Loucy (cell line): ENCODE results near the gene VTI1B.

Experiments
- CTCF ChIP-seq: fragments of 200-600 bp; sonication (generic); conservative IDR thresholded peaks from 2 replicates; pipeline ENCODE4 v1.5.1; 2014; ENCODE audit warnings: mild to moderate bottlenecking, antibody characterized with exemption, low read length
- EZH2phosphoT487 ChIP-seq: fragments of 200-600 bp; IDR thresholded peaks from 2 replicates; pipeline ENCODE4 v1.6.1; 2018; ENCODE audit warnings: antibody characterized with exemption, mild to moderate bottlenecking, moderate library complexity, borderline replicate concordance

GRCh38 chr14:67607646-67608045, 66.8 kb downstream of the VTI1B start:
- no peak for TF ChIP-seq CTCF
- TF ChIP-seq EZH2phosphoT487, result no peak
